IMR-90 (cell line): ENCODE measurements around the gene FXYD3. TPM values are rescaled to one million over a fixed set of nuclear protein-coding genes. Genes with fewer than 3 reads are reported as not detected.

ENCODE experiments used
- ATAC-seq: fragments of 200-7000 bp; cut with Tn5 transposase; 2 replicates; pipeline ENCODE4 v1.9.1; 2020; ENCODE audit warnings: low read depth, mild to moderate bottlenecking, moderate library complexity
- BruUV-seq: library from RNA; stranded (reverse); fragments of 400-500 nt; replicated peaks from 2 replicates; lab custom pipeline; 2021; lab: Mats Ljungman, UMichigan
- CTCF ChIA-PET: fragments of 300-600 bp; formaldehyde crosslinking; extraction: SDS; loops from one replicate; lab custom pipeline; 2021; ENCODE audit warnings: antibody characterized with exemption; lab: Yijun Ruan, JAX
- POLR2A ChIA-PET: fragments of 300-600 bp; sonication (Branson Sonifier 250); formaldehyde crosslinking; loops from one replicate; lab custom pipeline; 2022; ENCODE audit warnings: antibody characterized with exemption; ENCODE audit not compliant: unreplicated experiment; lab: Charles Lee
- DNase-seq: peaks from one replicate; pipeline ENCODE4 v3.0.0; 2013
- H2AFZ ChIP-seq: replicated peaks from 2 replicates; pipeline ENCODE3; 2013; ENCODE audit warnings: low read length, mild to moderate bottlenecking; ENCODE audit not compliant: poor library complexity
- H2AK5ac ChIP-seq: 2 replicates; pipeline ENCODE4 v1.6.1; 2013; ENCODE audit warnings: low read depth, low read length, inconsistent platforms
- H2AK9ac ChIP-seq: replicated peaks from 2 replicates; pipeline ENCODE3; 2013; ENCODE audit warnings: mild to moderate bottlenecking, low read depth, low read length, moderate library complexity; ENCODE audit not compliant: poor library complexity
- H2BK120ac ChIP-seq: 2 replicates; pipeline ENCODE4 v1.6.1; 2013; ENCODE audit warnings: low read depth, low read length, inconsistent platforms
- H2BK15ac ChIP-seq: 3 replicates; pipeline ENCODE4 v1.6.1; 2013; ENCODE audit warnings: low read depth, low read length, inconsistent platforms
- H2BK20ac ChIP-seq: 2 replicates; pipeline ENCODE4 v1.6.1; 2013; ENCODE audit warnings: low read depth, mild to moderate bottlenecking, inconsistent platforms, low read length, moderate library complexity
- H2BK5ac ChIP-seq: 2 replicates; pipeline ENCODE4 v1.6.1; 2013; ENCODE audit warnings: mild to moderate bottlenecking, low read depth, low read length, inconsistent platforms; ENCODE audit not compliant: poor library complexity, severe bottlenecking
- H3K14ac ChIP-seq: replicated peaks from 2 replicates; pipeline ENCODE4 v1.6.1; 2013; ENCODE audit warnings: low read depth, low read length, inconsistent platforms
- H3K18ac ChIP-seq: 2 replicates; pipeline ENCODE4 v1.6.1; 2013; ENCODE audit warnings: low read depth, low read length, control low read depth
- H3K23ac ChIP-seq: 2 replicates; pipeline ENCODE4 v1.6.1; 2013; ENCODE audit warnings: low read depth, low read length, inconsistent platforms
- H3K27ac ChIP-seq: 2 replicates; pipeline ENCODE4 v1.5.1; 2013; ENCODE audit warnings: mild to moderate bottlenecking, control low read depth, low read length; ENCODE audit not compliant: insufficient read depth
- H3K27me3 ChIP-seq: 2 replicates; pipeline ENCODE4 v1.6.1; 2013; ENCODE audit warnings: low read length; ENCODE audit not compliant: control insufficient read depth, insufficient read depth
- H3K36me3 ChIP-seq: 2 replicates; pipeline ENCODE4 v1.6.1; 2013; ENCODE audit warnings: low read length, mixed read lengths; ENCODE audit not compliant: control insufficient read depth, insufficient read depth
- H3K4ac ChIP-seq: 2 replicates; pipeline ENCODE4 v1.6.1; 2013; ENCODE audit warnings: low read depth, low read length, inconsistent platforms
- H3K4me1 ChIP-seq: 2 replicates; pipeline ENCODE4 v1.6.1; 2013; ENCODE audit warnings: low read length, mixed read lengths; ENCODE audit not compliant: control insufficient read depth, insufficient read depth
- H3K4me2 ChIP-seq: 2 replicates; pipeline ENCODE4 v1.6.1; 2013; ENCODE audit warnings: low read depth, mild to moderate bottlenecking, control low read depth, low read length, moderate library complexity
- H3K4me3 ChIP-seq: 2 replicates; pipeline ENCODE4 v1.5.1; 2013; ENCODE audit warnings: low read depth, mild to moderate bottlenecking, control low read depth, low read length, moderate library complexity; ENCODE audit not compliant: insufficient read depth
- H3K56ac ChIP-seq: 2 replicates; pipeline ENCODE4 v1.6.1; 2013; ENCODE audit warnings: low read length, inconsistent platforms; ENCODE audit not compliant: insufficient read depth; ENCODE audit errors: extremely low read depth
- H3K79me1 ChIP-seq, 2 experiments: 2 replicates each; pipeline ENCODE4 v1.6.1; 2013; ENCODE audit warnings: low read length in 2 of 2, inconsistent platforms in 1 of 2, low read depth in 1 of 2
- H3K9ac ChIP-seq: 2 replicates; pipeline ENCODE4 v1.6.1; 2013; ENCODE audit warnings: low read depth, low read length, control low read depth
- H3K9me1 ChIP-seq: 2 replicates; pipeline ENCODE4 v1.6.1; 2013; ENCODE audit warnings: low read length, inconsistent platforms; ENCODE audit not compliant: insufficient read depth
- H3K9me3 ChIP-seq: 2 replicates; pipeline ENCODE4 v1.6.1; 2013; ENCODE audit warnings: low read length; ENCODE audit not compliant: control insufficient read depth, insufficient read depth
- H4K20me1 ChIP-seq: 2 replicates; pipeline ENCODE4 v1.6.1; 2013; ENCODE audit warnings: low read length, inconsistent platforms; ENCODE audit not compliant: insufficient read depth
- H4K5ac ChIP-seq: 2 replicates; pipeline ENCODE4 v1.6.1; 2013; ENCODE audit warnings: mild to moderate bottlenecking, low read depth, low read length, control low read depth
- H4K8ac ChIP-seq, 2 experiments: 2 replicates each; pipeline ENCODE4 v1.6.1; 2013; ENCODE audit warnings: low read depth in 2 of 2, low read length in 2 of 2, control low read depth in 1 of 2, inconsistent platforms in 1 of 2
- H4K91ac ChIP-seq: 2 replicates; pipeline ENCODE4 v1.6.1; 2013; ENCODE audit warnings: low read depth, low read length, inconsistent platforms; ENCODE audit not compliant: insufficient read depth
- BHLHE40 ChIP-seq: fragments of 150-350 bp; IDR thresholded peaks from 2 replicates; pipeline ENCODE4 v1.6.1; 2016; ENCODE audit warnings: mild to moderate bottlenecking, low read depth, low read length
- WGBS, 2 experiments: methylation state at CpG; one replicate each; pipeline versions ENCODE4 v1.1.5 to v1.1.7; 2013; ENCODE audit warnings: missing lambda C conversion rate in 2 of 2; ENCODE audit not compliant: insufficient read length in 1 of 2; ENCODE audit errors: extremely low coverage in 2 of 2; 5-methylcytosine and 5-hydroxymethylcytosine counted together
- dilution Hi-C: fragments of 300-500 bp; cut with HindIII; formaldehyde crosslinking; loops from one replicate; pipeline ENCODE4 v1.14.3; 2018; ENCODE audit warnings: low sequenced_read_pairs; ENCODE audit not compliant: unreplicated experiment
- in situ Hi-C: fragments of 300-500 bp; cut with MboI; formaldehyde crosslinking; loops from 3 replicates; pipeline ENCODE4 v1.14.3; 2019; ENCODE audit warnings: low sequenced_read_pairs, inconsistent platforms, mixed read lengths
- intact Hi-C: fragments of 100-400 bp; cut with micrococcal nuclease; formaldehyde crosslinking; loops from 2 replicates; pipeline ENCODE4 v1.10.0; 2022
- polyA plus RNA-seq, 3 experiments: library from polyadenylated mRNA; depleted of rRNA; stranded (reverse); fragments of >200 nt; gene quantifications; 2 replicates each; pipeline ENCODE4 v1.2.3, GENCODE V29; 2012; ENCODE audit warnings: low replicate concordance in 1 of 3
- total RNA-seq: library from RNA; depleted of rRNA; stranded (reverse); fragments of >200 nt; gene quantifications from 2 replicates; pipeline ENCODE4 v1.2.3, GENCODE V29; 2012

Gene FXYD3
- total and polyA plus RNA-seq, 2 of the 4 experiments (the other 2 are of a cell fraction): not detected

- H2AK5ac ChIP-seq: no peak overlapping the region
- no peak overlapping the region for H2BK15ac ChIP-seq
- POLR2A ChIA-PET: no interaction called here
- no peak overlapping the region for H4K8ac ChIP-seq
- in situ Hi-C loops (no loop called here), dilution Hi-C loops (no loop called here), intact Hi-C loops (no loop called here)
- TF ChIP-seq BHLHE40: no peak
- no peak overlapping the region for H2BK20ac ChIP-seq
- H3K14ac ChIP-seq: no peak overlapping the region
- H3K9me3 ChIP-seq: peaks cover 7% of the 10 kb centered on the region
- H3K4me1 ChIP-seq: peaks cover 9% of the 10 kb centered on the region
- H2AFZ ChIP-seq: no peak overlapping the region
- 0 out of 2 replicates have a peak, but pooled peaks cover 2% of the 10 kb centered on the region for H4K20me1 ChIP-seq
- no TSS peak for BruUV-seq
- H3K18ac ChIP-seq: no peak overlapping the region
- H3K4me2 ChIP-seq: no peak overlapping the region
- DNase-seq (no peak), ATAC-seq (no peak)
- H3K27me3 ChIP-seq: no peaks in the 10 kb centered on the region
- CTCF ChIA-PET: no interaction called here
- no peak overlapping the region for H2BK120ac ChIP-seq
- H2AK9ac ChIP-seq: no peak overlapping the region
- H3K4me3 ChIP-seq: no peak overlapping the region
- WGBS, 2 experiments: no CpG with 5 or more reads among the region's 4 CpGs
- H2BK5ac ChIP-seq: no peak overlapping the region
- H3K4ac ChIP-seq: no peak overlapping the region
- no peak overlapping the region for H4K91ac ChIP-seq
- no peak overlapping the region for H4K5ac ChIP-seq
- H3K9ac ChIP-seq: no peak overlapping the region
- no peak overlapping the region for H3K56ac ChIP-seq
- H3K23ac ChIP-seq: no peak overlapping the region
- H3K9me1 ChIP-seq: peaks cover 8% of the 10 kb centered on the region; the same call in 1 of the 2 replicates
- peaks cover 36% of the 10 kb centered on the region for H3K36me3 ChIP-seq
- peaks cover 8 to 42% of the 10 kb centered on the region in 2 experiments; a peak in 2 of 4 replicates for H3K79me1 ChIP-seq
- H3K27ac ChIP-seq: no peak overlapping the region
Measured at GRCh38 chr19:35157431-35157830, 41.8 kb downstream of the FXYD3 start.
